ENCODE measurements around the gene CSTF3.
A peak's percentile ranks its signal among the peaks of the same experiment; 100 is the strongest.

CSTF3 gene

GRCh38 chr11:33040033-33040861 lies 121.0 kb downstream of the CSTF3 start:
- DNase-seq: peak; percentile 49

- peak; percentile 81 for DNase-seq
These were observed 121.8 kb downstream of the CSTF3 start, which contains the start of gene TCP11L1 for GRCh38 chr11:33039274-33040032. TSS of gene TCP11L1 (plus strand) at chr11:33039572. CDS start at chr11:33043774, 4,202 bp downstream.

GRCh38 chr11:33035011-33035410 lies 126.3 kb downstream of the CSTF3 start:
- no peak for DNase-seq
